GM12878 (cell line): ENCODE measurements around the gene DDX10. TPM values are rescaled to one million over a fixed set of nuclear protein-coding genes. Genes with fewer than 3 reads are reported as not detected.
A peak's percentile ranks its signal among the peaks of the same experiment; 100 is the strongest.

ENCODE experiments used
- ATAC-seq: fragments of 200-7000 bp; cut with Tn5 transposase; 3 replicates; pipeline ENCODE4 v1.9.1; 2020; ENCODE audit warnings: mild to moderate bottlenecking, moderate library complexity
- BruUV-seq: library from RNA; stranded (reverse); fragments of 400-500 nt; replicated peaks from 2 replicates; lab custom pipeline; 2021; lab: Mats Ljungman, UMichigan
- CTCF ChIA-PET: fragments of 300-600 bp; sonication (Branson Sonifier 250); formaldehyde crosslinking; extraction: SDS; loops from one replicate; lab custom pipeline; 2021; ENCODE audit warnings: inconsistent platforms; lab: Yijun Ruan, JAX
- POLR2A ChIA-PET: fragments of 350-600 bp; formaldehyde crosslinking; extraction: SDS; loops from one replicate; lab custom pipeline; 2021; ENCODE audit warnings: inconsistent platforms; lab: Charles Lee
- RAD21 ChIA-PET: fragments of 300-600 bp; sonication (Branson Sonifier 250); formaldehyde crosslinking; loops from one replicate; lab custom pipeline; 2023; ENCODE audit warnings: antibody characterized with exemption; ENCODE audit not compliant: unreplicated experiment; lab: Charles Lee
- SMC1A ChIA-PET: fragments of 300-600 bp; sonication (Branson Sonifier 250); formaldehyde crosslinking; loops from one replicate; lab custom pipeline; 2023; ENCODE audit not compliant: unreplicated experiment, uncharacterized antibody; lab: Charles Lee
- DNase-seq: peaks from one replicate; pipeline ENCODE4 v3.0.0-alpha.2; 2011; ENCODE audit warnings: low read depth, low spot score
- FAIRE-seq: peaks from 3 replicates; lab custom pipeline; 2011; peaks lifted over from hg19 to GRCh38; lab: Jason Lieb, UNC
- H2AFZ ChIP-seq: 2 replicates; pipeline ENCODE4 v1.6.0; 2011; ENCODE audit warnings: low read depth, low read length, control low read depth; ENCODE audit not compliant: control insufficient read depth
- H3K27ac ChIP-seq: 2 replicates; pipeline ENCODE4 v1.5.1; 2011; ENCODE audit warnings: control low read depth; ENCODE audit not compliant: control insufficient read depth, insufficient read depth
- H3K27me3 ChIP-seq, 2 experiments: replicated peaks in 1 of 2; 2 replicates each; pipeline versions ENCODE4 v1.6.0 to v1.6.1; 2011; ENCODE audit warnings: low read length in 1 of 2; ENCODE audit not compliant: control insufficient read depth in 2 of 2, insufficient read depth in 2 of 2
- H3K36me3 ChIP-seq, 2 experiments: 2 replicates each; pipeline ENCODE4 v1.5.1; 2011; ENCODE audit warnings: low read length in 1 of 2; ENCODE audit not compliant: control insufficient read depth in 2 of 2, insufficient read depth in 2 of 2
- H3K4me1 ChIP-seq: 2 replicates; pipeline ENCODE4 v1.6.1; 2011; ENCODE audit warnings: mild to moderate bottlenecking, low read length, moderate library complexity, mixed read lengths; ENCODE audit not compliant: control insufficient read depth, insufficient read depth
- H3K4me2 ChIP-seq: 2 replicates; pipeline ENCODE4 v1.6.0; 2011; ENCODE audit warnings: control low read depth; ENCODE audit not compliant: control insufficient read depth, insufficient read depth
- H3K4me3 ChIP-seq: fragments of 200-600 bp; sonication (generic); 2 replicates; pipeline ENCODE4 v1.5.1; 2016
- H3K79me2 ChIP-seq: 2 replicates; pipeline ENCODE4 v1.6.0; 2011; ENCODE audit warnings: low read length; ENCODE audit not compliant: control insufficient read depth, insufficient read depth
- H3K9ac ChIP-seq: 2 replicates; pipeline ENCODE4 v1.8.0; 2011; ENCODE audit warnings: low read length, control low read depth, mixed read lengths; ENCODE audit not compliant: control insufficient read depth, insufficient read depth
- H3K9me3 ChIP-seq: replicated peaks from 3 replicates; pipeline ENCODE4 v1.5.1; 2011; ENCODE audit warnings: mild to moderate bottlenecking, low read length; ENCODE audit not compliant: control insufficient read depth, insufficient read depth
- H4K20me1 ChIP-seq: 2 replicates; pipeline ENCODE4 v1.6.0; 2011; ENCODE audit not compliant: control insufficient read depth, insufficient read depth
- CHD2 ChIP-seq: IDR thresholded peaks from 2 replicates; pipeline ENCODE4 v1.6.1; 2011; ENCODE audit warnings: low read depth, low read length, improper control_type of control experiment, borderline replicate concordance
- CREM ChIP-seq: IDR thresholded peaks from 2 replicates; pipeline ENCODE4 v1.6.1; 2014; ENCODE audit warnings: antibody characterized with exemption, low read depth
- CTCF ChIP-seq, 3 experiments: IDR thresholded peaks in 2 of 3; conservative IDR thresholded peaks in 1 of 3; 2 replicates each; pipeline ENCODE4 v1.5.1; 2011; ENCODE audit warnings: low read depth in 3 of 3, low read length in 3 of 3, mild to moderate bottlenecking in 3 of 3, control low read depth in 2 of 3, moderate library complexity in 2 of 3, inconsistent platforms in 1 of 3, mixed read lengths in 1 of 3; ENCODE audit not compliant: control insufficient read depth in 2 of 3, insufficient read depth in 1 of 3; ENCODE audit errors: extremely low read depth in 1 of 3
- GABPA ChIP-seq: IDR thresholded peaks from 2 replicates; pipeline ENCODE4 v1.6.1; 2014; ENCODE audit warnings: antibody characterized with exemption, low read depth, mild to moderate bottlenecking, inconsistent platforms
- MEF2A ChIP-seq: IDR thresholded peaks from 2 replicates; pipeline ENCODE4 v1.6.1; 2011; ENCODE audit warnings: low read depth, mild to moderate bottlenecking, low read length, moderate library complexity; ENCODE audit not compliant: insufficient read depth
- MEF2B ChIP-seq: fragments of 450-650 bp; IDR thresholded peaks from 2 replicates; pipeline ENCODE4 v1.6.1; 2018; ENCODE audit warnings: mild to moderate bottlenecking, moderate library complexity; ENCODE audit not compliant: partially characterized antibody, poor library complexity, severe bottlenecking
- NRF1 ChIP-seq: conservative IDR thresholded peaks from 2 replicates; pipeline ENCODE4 v1.6.1; 2011; ENCODE audit warnings: mild to moderate bottlenecking, low read depth, low read length, improper control_type of control experiment
- RAD21 ChIP-seq: IDR thresholded peaks from 2 replicates; pipeline ENCODE4 v1.6.1; 2011; ENCODE audit warnings: mild to moderate bottlenecking, low read depth, low read length, moderate library complexity; ENCODE audit not compliant: insufficient read depth
- RB1 ChIP-seq: fragments of 450-650 bp; formaldehyde crosslinking; IDR thresholded peaks from 2 replicates; pipeline ENCODE4 v1.6.1; 2017; ENCODE audit warnings: mild to moderate bottlenecking, borderline replicate concordance
- RELA ChIP-seq: fragments of 450-650 bp; IDR thresholded peaks from 2 replicates; pipeline ENCODE4 v1.8.0; 2014; ENCODE audit warnings: borderline replicate concordance; ENCODE audit not compliant: partially characterized antibody
- RFX5 ChIP-seq: IDR thresholded peaks from 2 replicates; pipeline ENCODE4 v1.6.1; 2011; ENCODE audit warnings: low read depth, low read length, improper control_type of control experiment
- SKIL ChIP-seq: fragments of 450-650 bp; IDR thresholded peaks from 2 replicates; pipeline ENCODE4 v1.6.1; 2017; ENCODE audit warnings: mild to moderate bottlenecking, low read depth, inconsistent platforms; ENCODE audit not compliant: poor library complexity, severe bottlenecking
- SMC3 ChIP-seq: IDR thresholded peaks from 2 replicates; pipeline ENCODE4 v1.6.1; 2011; ENCODE audit warnings: low read length, improper control_type of control experiment, borderline replicate concordance
- SPI1 ChIP-seq: IDR thresholded peaks from 2 replicates; pipeline ENCODE4 v1.6.1; 2011; ENCODE audit warnings: low read depth, mild to moderate bottlenecking, low read length, moderate library complexity, borderline replicate concordance; ENCODE audit not compliant: insufficient read depth
- YY1 ChIP-seq: IDR thresholded peaks from 2 replicates; pipeline ENCODE4 v1.6.1; 2011; ENCODE audit warnings: low read depth, mild to moderate bottlenecking, low read length
- ZBTB33 ChIP-seq: fragments of 450-650 bp; IDR thresholded peaks from 2 replicates; pipeline ENCODE4 v1.6.1; 2017; ENCODE audit warnings: mild to moderate bottlenecking
- ZNF24 ChIP-seq: fragments of 450-650 bp; IDR thresholded peaks from 2 replicates; pipeline ENCODE4 v1.6.1; 2017; ENCODE audit warnings: antibody characterized with exemption, mild to moderate bottlenecking
- WGBS: methylation state at CpG from one replicate; pipeline ENCODE4 v1.1.6; 2016; ENCODE audit warnings: low lambda C conversion rate; ENCODE audit not compliant: insufficient replicate concordance, insufficient coverage; ENCODE audit errors: missing lambda C conversion rate; 5-methylcytosine and 5-hydroxymethylcytosine counted together
- in situ Hi-C: fragments of 300-500 bp; cut with MboI; formaldehyde crosslinking; loops from 9 replicates; pipeline ENCODE4 v1.14.3; 2018; ENCODE audit warnings: mixed read lengths
- intact Hi-C: fragments of 100-400 bp; cut with micrococcal nuclease; formaldehyde crosslinking; loops from one replicate; pipeline ENCODE4 v1.14.2; 2022; ENCODE audit not compliant: unreplicated experiment
- polyA plus RNA-seq, 11 experiments: library from polyadenylated mRNA; depleted of rRNA in 4 of 11; unstranded in 6 of 11; stranded (reverse) in 5 of 11; fragments of >200 nt; fragmentation: Nextera tagmentation in 4 of 11; fragmentation: Illumina TruSeq in 1 of 11; extraction: Ambion mirVana in 4 of 11; extraction: Trizol in 1 of 11; gene quantifications; 1 replicate in 1 of 11; 2 replicates in 10 of 11; pipeline versions ENCODE4 v1.2.1 to v1.2.3, GENCODE V29; 2011 to 2016; ENCODE audit warnings: inconsistent platforms in 2 of 11, missing spikeins in 2 of 11, low read depth in 1 of 11
- total RNA-seq, 4 experiments: library from RNA; depleted of rRNA in 3 of 4; stranded (reverse); fragments of >200 nt in 3 of 4; fragmentation: Illumina TruSeq in 1 of 4; extraction: Trizol in 1 of 4; gene quantifications; 2 replicates each; pipeline versions ENCODE4 v1.2.1 to v1.2.3, GENCODE V29; 2013 to 2021

The DDX10 gene
- total and polyA plus RNA-seq, 10 of the 15 experiments (the other 5 are each of a cell fraction or from before 2014, with no cell fraction given) = 20.9 to 51.5 (median 31.9) TPM

GRCh38 chr11:108697872-108698473 lies 33.1 kb downstream of the DDX10 start:
- in situ Hi-C loops (loop anchor here (5.0 kb wide), 1 partner anchor 174 kb away; no protein-coding TSS in a partner anchor), intact Hi-C loops (loop anchor here (1.0 to 10.0 kb wide), 5 partner anchors 173 to 1239 kb away; no protein-coding TSS in a partner anchor)
- Histone ChIP-seq H3K27ac (no peak overlapping the region), H3K4me1 (0 out of 2 replicates have a peak, but pooled peaks cover 3% of the 10 kb centered on the region), H3K4me2 (no peak overlapping the region), H4K20me1 (no peaks in the 10 kb centered on the region), H3K27me3 (no peaks in the 10 kb centered on the region), H3K36me3 (peaks cover 0 to 17% of the 10 kb centered on the region in 2 experiments; a peak in 3 of 4 replicates), H3K4me3 (no peak overlapping the region), H2AFZ (no peak overlapping the region), H3K79me2 (no peaks in the 10 kb centered on the region), H3K9ac (no peak overlapping the region), H3K9me3 (no peaks in the 10 kb centered on the region)
- ChIA-PET RAD21 (interaction anchor here (0.8 to 7.7 kb wide), 23 partner anchors 13 to 1241 kb away, joined by 3 to 161 read pairs (median 5); no protein-coding TSS in a partner anchor), CTCF (interaction anchor here (0.6 to 4.7 kb wide), 48 partner anchors 8 to 1247 kb away, joined by 3 to 173 read pairs (median 4); partner anchors contain the start of gene DDX10), SMC1A (interaction anchor here (0.7 to 5.5 kb wide), 42 partner anchors 8 to 1242 kb away, joined by 3 to 136 read pairs (median 5); no protein-coding TSS in a partner anchor), POLR2A (interaction anchor here (0.5 to 2.5 kb wide), 2 partner anchors 37 to 145 kb away, joined by 3 to 13 read pairs; no protein-coding TSS in a partner anchor)
- WGBS = 78% methylated on average over 3 of the region's 3 CpGs
- peak; percentile 49 for DNase-seq
- peak; percentile 92 for ATAC-seq
- no TSS peak for BruUV-seq
- no peak for FAIRE-seq
- TF ChIP-seq GABPA = no peak
- TF ChIP-seq MEF2A = peak; percentile 55; the same call in 1 of the 2 replicates
- TF ChIP-seq RELA = no peak
- TF ChIP-seq CHD2 = no peak
- TF ChIP-seq CTCF (IDR thresholded peaks at IDR 0.05 in 2 of 3, conservative IDR thresholded peaks at IDR 0.05 in 1 of 3; ENCODE audit: control insufficient read depth in 2 of 3, extremely low read depth in 1 of 3, insufficient read depth in 1 of 3, low read depth in 3 of 3, low read length in 3 of 3) = peak; percentile 89 to 98 (median 94)
- TF ChIP-seq SKIL = peak; percentile 21
- TF ChIP-seq ZBTB33 = peak; percentile 72; the same call in 1 of the 2 replicates
- peak; percentile 97 for TF ChIP-seq SMC3
- TF ChIP-seq ZNF24 = 0 out of 2 replicates have a peak, but pooled peaks have one; percentile 34
- TF ChIP-seq RB1 = no peak
- no peak for TF ChIP-seq NRF1
- peak; percentile 43; the same call in 1 of the 2 replicates for TF ChIP-seq SPI1
- TF ChIP-seq RFX5 = no peak
- peak; percentile 91 for TF ChIP-seq YY1
- TF ChIP-seq CREM = no peak
- TF ChIP-seq RAD21 = peak; percentile 100
- TF ChIP-seq MEF2B = no peak
